HepG2 (cell line): ENCODE results near the gene OR51F1. TPM values are rescaled to one million over a fixed set of nuclear protein-coding genes. Genes with fewer than 3 reads are reported as not detected.

Experiments
- ATAC-seq: fragments of 200-7000 bp; cut with Tn5 transposase; 3 replicates; pipeline ENCODE4 v1.9.1; 2020; ENCODE audit warnings: mild to moderate bottlenecking, moderate library complexity
- BruUV-seq: library from RNA; stranded (reverse); fragments of 400-500 nt; replicated peaks from 2 replicates; lab custom pipeline; 2021; lab: Mats Ljungman, UMichigan
- CTCF ChIA-PET: fragments of 300-600 bp; formaldehyde crosslinking; extraction: SDS; loops from one replicate; lab custom pipeline; 2021; ENCODE audit warnings: low total read pairs, inconsistent platforms, low intra/inter-chr PET ratio; lab: Yijun Ruan, JAX
- POLR2A ChIA-PET: fragments of 350-600 bp; sonication (Branson Sonifier 250); formaldehyde crosslinking; loops from one replicate; lab custom pipeline; 2020; ENCODE audit warnings: antibody characterized with exemption, inconsistent platforms; lab: Yijun Ruan, JAX
- DNase-seq: peaks from one replicate; pipeline ENCODE4 v3.0.0-alpha.2; 2015; ENCODE audit warnings: low spot score
- FAIRE-seq: peaks from 3 replicates; lab custom pipeline; 2011; peaks lifted over from hg19 to GRCh38; lab: Jason Lieb, UNC
- H2AFZ ChIP-seq: one replicate; pipeline ENCODE4 v1.6.1; 2011; ENCODE audit warnings: low read length, inconsistent platforms
- H3K27ac ChIP-seq: fragments of 300-600 bp; 3 replicates; pipeline ENCODE4 v1.8.0; 2011; ENCODE audit warnings: mixed run types, mild to moderate bottlenecking, mixed read lengths, low read length, inconsistent platforms; ENCODE audit not compliant: insufficient read depth; ENCODE audit errors: extremely low read length
- H3K27me3 ChIP-seq, 2 experiments: fragments of 200-600 bp in 1 of 2; 2 replicates in 1 of 2; 3 replicates in 1 of 2; pipeline versions ENCODE4 v1.6.0 to v1.8.0; 2011; ENCODE audit warnings: low read length in 2 of 2, mild to moderate bottlenecking in 2 of 2, moderate library complexity in 2 of 2, inconsistent platforms in 1 of 2; ENCODE audit not compliant: insufficient read depth in 2 of 2, control insufficient read depth in 1 of 2
- H3K36me3 ChIP-seq, 2 experiments: fragments of 200-600 bp in 1 of 2; replicated peaks in 1 of 2; 2 replicates in 1 of 2; 3 replicates in 1 of 2; pipeline versions ENCODE4 v1.5.1 to v1.8.0; 2011; ENCODE audit warnings: low read length in 2 of 2, inconsistent platforms in 1 of 2; ENCODE audit not compliant: insufficient read depth in 2 of 2, control insufficient read depth in 1 of 2
- H3K4me1 ChIP-seq: 2 replicates; pipeline ENCODE4 v1.5.1; 2012; ENCODE audit warnings: low read length, inconsistent platforms; ENCODE audit not compliant: insufficient read depth
- H3K4me2 ChIP-seq: 2 replicates; pipeline ENCODE4 v1.6.0; 2011; ENCODE audit warnings: low read depth, low read length, inconsistent platforms
- H3K4me3 ChIP-seq, 3 experiments: fragments of 200-600 bp in 1 of 3; sonication (generic), shearing (Covaris generic) in 1 of 3; replicated peaks in 1 of 3; 2 replicates each; pipeline ENCODE4 v1.5.1; 2011 to 2016; ENCODE audit warnings: low read length in 3 of 3, inconsistent platforms in 2 of 3, low read depth in 2 of 3, mild to moderate bottlenecking in 2 of 3, control low read depth in 1 of 3, mixed read lengths in 1 of 3; ENCODE audit not compliant: insufficient read depth in 1 of 3
- H3K79me2 ChIP-seq: one replicate; pipeline ENCODE4 v1.6.1; 2011; ENCODE audit warnings: low read length, inconsistent platforms; ENCODE audit not compliant: insufficient read depth
- H3K9ac ChIP-seq: 2 replicates; pipeline ENCODE4 v1.6.0; 2011; ENCODE audit warnings: mild to moderate bottlenecking, low read depth, low read length, inconsistent platforms; ENCODE audit not compliant: insufficient read depth
- H3K9me3 ChIP-seq: 2 replicates; pipeline ENCODE4 v1.5.1; 2012; ENCODE audit warnings: mild to moderate bottlenecking, low read length
- H4K20me1 ChIP-seq: 2 replicates; pipeline ENCODE4 v1.6.0; 2011; ENCODE audit warnings: inconsistent platforms, mild to moderate bottlenecking, low read length, moderate library complexity; ENCODE audit not compliant: insufficient read depth
- BRD4 ChIP-seq: sonication (generic); formaldehyde crosslinking; IDR thresholded peaks from 2 replicates; pipeline ENCODE4 v1.4.0; 2020; ENCODE audit warnings: missing genetic modification reagents
- DNMT1 ChIP-seq: sonication (generic); formaldehyde crosslinking; IDR thresholded peaks from 2 replicates; pipeline ENCODE4 v1.5.1; 2020; ENCODE audit warnings: mild to moderate bottlenecking, missing genetic modification reagents
- GTF3A ChIP-seq: sonication (generic); formaldehyde crosslinking; conservative IDR thresholded peaks from 2 replicates; pipeline ENCODE4 v1.4.0; 2020; ENCODE audit warnings: mild to moderate bottlenecking, missing genetic modification reagents
- HDAC6 ChIP-seq: fragments of 200-600 bp; sonication (generic); IDR thresholded peaks from 2 replicates; pipeline ENCODE4 v1.7.0; 2017; ENCODE audit warnings: mild to moderate bottlenecking, antibody characterized with exemption, low read length, low read depth
- LBX2 ChIP-seq: sonication (generic); formaldehyde crosslinking; IDR thresholded peaks from 2 replicates; pipeline ENCODE4 v1.5.0; 2020; ENCODE audit warnings: missing genetic modification reagents, mild to moderate bottlenecking, borderline replicate concordance
- POGK ChIP-seq: sonication (generic); formaldehyde crosslinking; conservative IDR thresholded peaks from 2 replicates; pipeline ENCODE4 v1.8.0; 2022; ENCODE audit warnings: mild to moderate bottlenecking, moderate library complexity, missing genetic modification reagents
- RFXAP ChIP-seq: sonication (generic); formaldehyde crosslinking; IDR thresholded peaks from 2 replicates; pipeline ENCODE4 v1.4.0; 2020; ENCODE audit warnings: missing genetic modification reagents, borderline replicate concordance
- SP4 ChIP-seq: sonication (generic); formaldehyde crosslinking; IDR thresholded peaks from 2 replicates; pipeline ENCODE4 v1.8.1; 2023; ENCODE audit warnings: mild to moderate bottlenecking, missing genetic modification reagents
- SPEN ChIP-seq: sonication (generic); formaldehyde crosslinking; IDR thresholded peaks from 2 replicates; pipeline ENCODE4 v1.5.1; 2020; ENCODE audit warnings: low read depth, mild to moderate bottlenecking, missing genetic modification reagents
- ZFP41 ChIP-seq: sonication (generic); formaldehyde crosslinking; IDR thresholded peaks from 2 replicates; pipeline ENCODE4 v1.4.0; 2020; ENCODE audit warnings: mild to moderate bottlenecking, missing genetic modification reagents, borderline replicate concordance
- ZNF414 ChIP-seq: sonication (generic); formaldehyde crosslinking; IDR thresholded peaks from 2 replicates; pipeline ENCODE4 v1.5.0; 2020; ENCODE audit warnings: missing genetic modification reagents
- ZNF788 ChIP-seq: sonication (generic); formaldehyde crosslinking; IDR thresholded peaks from 2 replicates; pipeline ENCODE4 v1.5.0; 2020; ENCODE audit warnings: mild to moderate bottlenecking, missing genetic modification reagents, borderline replicate concordance
- WGBS: methylation state at CpG from one replicate; pipeline ENCODE4 v1.1.6; 2017; ENCODE audit warnings: low lambda C conversion rate; 5-methylcytosine and 5-hydroxymethylcytosine counted together
- in situ Hi-C: cut with HindIII; loops from 2 replicates; pipeline ENCODE4 v1.10.0; 2017; ENCODE audit warnings: low pct_unique_long_range_greater_than_20kb; ENCODE audit not compliant: extremely low pct_ligation_motif_present
- intact Hi-C: fragments of 100-400 bp; cut with micrococcal nuclease; formaldehyde crosslinking; loops from one replicate; pipeline ENCODE4 v1.10.0; 2022; ENCODE audit not compliant: unreplicated experiment
- polyA plus RNA-seq, 8 experiments: library from polyadenylated mRNA; depleted of rRNA in 3 of 8; stranded (reverse) in 7 of 8; unstranded in 1 of 8; fragments of >200 nt; fragmentation: Illumina TruSeq in 4 of 8; extraction: Trizol in 4 of 8; gene quantifications; 2 replicates each; pipeline versions ENCODE4 v1.2.1 to v1.2.3, GENCODE V29; 2011 to 2016; ENCODE audit warnings: low read depth in 4 of 8, missing spikeins in 1 of 8, mixed read lengths in 1 of 8; ENCODE audit not compliant: insufficient read depth in 1 of 8
- total RNA-seq, 5 experiments: library from RNA; depleted of rRNA; stranded (reverse); fragments of >200 nt; fragmentation: Illumina TruSeq; extraction: Trizol; gene quantifications; 2 replicates each; pipeline ENCODE4 v1.2.3, GENCODE V29; 2016; ENCODE audit warnings: low read depth in 1 of 5
- TF ChIP-seq, protein P1 (sequence below): sonication (generic); formaldehyde crosslinking; IDR thresholded peaks from 2 replicates; pipeline ENCODE4 v1.5.1; 2020; ENCODE audit warnings: mild to moderate bottlenecking, missing genetic modification reagents, borderline replicate concordance

Gene OR51F1
- total and polyA plus RNA-seq, 2 of the 13 experiments (the other 11 are each of a cell fraction or from before 2014, with no cell fraction given) = not detected

DNA sequence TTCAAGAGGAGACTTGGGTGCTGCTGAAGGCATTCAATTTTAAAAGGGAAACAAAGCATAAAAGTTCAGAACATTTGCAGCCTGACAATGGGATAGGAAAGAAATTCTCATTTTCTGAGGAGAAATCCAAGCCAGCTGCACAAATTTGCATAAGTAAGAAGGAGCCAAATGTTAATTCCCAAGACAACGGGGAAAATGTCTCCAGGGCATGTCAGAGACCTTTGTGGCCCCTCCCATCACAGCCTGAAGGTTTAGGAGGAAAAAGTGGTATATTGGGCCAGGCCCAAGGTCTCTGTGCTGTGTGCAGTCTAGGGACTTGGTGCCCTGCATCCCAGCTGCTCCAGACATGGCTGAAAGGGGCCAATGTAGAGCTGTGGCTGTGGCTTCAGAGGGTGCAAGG lies 12.7 kb upstream of the OR51F1 start:
- TF ChIP-seq ZNF414 (CRISPR knock-in tag) (no peak), SPEN (CRISPR knock-in tag) (no peak), LBX2 (CRISPR knock-in tag) (no peak), DNMT1 (CRISPR knock-in tag) (no peak), HDAC6 (no peak), ZNF788 (CRISPR knock-in tag) (no peak), BRD4 (CRISPR knock-in tag) (no peak), POGK (CRISPR knock-in tag) (no peak), ZFP41 (no peak), GTF3A (CRISPR knock-in tag) (no peak), SP4 (CRISPR knock-in tag) (no peak), RFXAP (no peak)
- TF ChIP-seq, protein P1, sequence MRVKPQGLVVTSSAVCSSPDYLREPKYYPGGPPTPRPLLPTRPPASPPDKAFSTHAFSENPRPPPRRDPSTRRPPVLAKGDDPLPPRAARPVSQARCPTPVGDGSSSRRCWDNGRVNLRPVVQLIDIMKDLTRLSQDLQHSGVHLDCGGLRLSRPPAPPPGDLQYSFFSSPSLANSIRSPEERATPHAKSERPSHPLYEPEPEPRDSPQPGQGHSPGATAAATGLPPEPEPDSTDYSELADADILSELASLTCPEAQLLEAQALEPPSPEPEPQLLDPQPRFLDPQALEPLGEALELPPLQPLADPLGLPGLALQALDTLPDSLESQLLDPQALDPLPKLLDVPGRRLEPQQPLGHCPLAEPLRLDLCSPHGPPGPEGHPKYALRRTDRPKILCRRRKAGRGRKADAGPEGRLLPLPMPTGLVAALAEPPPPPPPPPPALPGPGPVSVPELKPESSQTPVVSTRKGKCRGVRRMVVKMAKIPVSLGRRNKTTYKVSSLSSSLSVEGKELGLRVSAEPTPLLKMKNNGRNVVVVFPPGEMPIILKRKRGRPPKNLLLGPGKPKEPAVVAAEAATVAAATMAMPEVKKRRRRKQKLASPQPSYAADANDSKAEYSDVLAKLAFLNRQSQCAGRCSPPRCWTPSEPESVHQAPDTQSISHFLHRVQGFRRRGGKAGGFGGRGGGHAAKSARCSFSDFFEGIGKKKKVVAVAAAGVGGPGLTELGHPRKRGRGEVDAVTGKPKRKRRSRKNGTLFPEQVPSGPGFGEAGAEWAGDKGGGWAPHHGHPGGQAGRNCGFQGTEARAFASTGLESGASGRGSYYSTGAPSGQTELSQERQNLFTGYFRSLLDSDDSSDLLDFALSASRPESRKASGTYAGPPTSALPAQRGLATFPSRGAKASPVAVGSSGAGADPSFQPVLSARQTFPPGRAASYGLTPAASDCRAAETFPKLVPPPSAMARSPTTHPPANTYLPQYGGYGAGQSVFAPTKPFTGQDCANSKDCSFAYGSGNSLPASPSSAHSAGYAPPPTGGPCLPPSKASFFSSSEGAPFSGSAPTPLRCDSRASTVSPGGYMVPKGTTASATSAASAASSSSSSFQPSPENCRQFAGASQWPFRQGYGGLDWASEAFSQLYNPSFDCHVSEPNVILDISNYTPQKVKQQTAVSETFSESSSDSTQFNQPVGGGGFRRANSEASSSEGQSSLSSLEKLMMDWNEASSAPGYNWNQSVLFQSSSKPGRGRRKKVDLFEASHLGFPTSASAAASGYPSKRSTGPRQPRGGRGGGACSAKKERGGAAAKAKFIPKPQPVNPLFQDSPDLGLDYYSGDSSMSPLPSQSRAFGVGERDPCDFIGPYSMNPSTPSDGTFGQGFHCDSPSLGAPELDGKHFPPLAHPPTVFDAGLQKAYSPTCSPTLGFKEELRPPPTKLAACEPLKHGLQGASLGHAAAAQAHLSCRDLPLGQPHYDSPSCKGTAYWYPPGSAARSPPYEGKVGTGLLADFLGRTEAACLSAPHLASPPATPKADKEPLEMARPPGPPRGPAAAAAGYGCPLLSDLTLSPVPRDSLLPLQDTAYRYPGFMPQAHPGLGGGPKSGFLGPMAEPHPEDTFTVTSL (CRISPR knock-in tag) = no peak
- in situ Hi-C loops = no loop called here
- 0% methylated on average over 1 of the region's 1 CpG for WGBS
- Histone ChIP-seq H3K9ac (no peak overlapping the region), H3K27ac (no peak overlapping the region), H3K79me2 (no peaks in the 10 kb centered on the region), H3K4me3 (no peak overlapping the region), H3K4me2 (no peak overlapping the region), H3K27me3 (no peaks in the 10 kb centered on the region), H2AFZ (no peak overlapping the region), H3K4me1 (no peaks in the 10 kb centered on the region), H4K20me1 (no peaks in the 10 kb centered on the region), H3K9me3 (peaks cover 7% of the 10 kb centered on the region; the same call in 1 of the 2 replicates), H3K36me3 (no peaks in the 10 kb centered on the region)
- BruUV-seq = no TSS peak
- FAIRE-seq (no peak), DNase-seq (no peak), ATAC-seq (no peak)
- CTCF ChIA-PET = no interaction called here
- intact Hi-C loops = no loop called here
- POLR2A ChIA-PET = no interaction called here
